DOHH2 (cell line): ENCODE measurements around the gene RGS19.

Source experiments
- H3F3A ChIP-seq: fragments of 200-600 bp; sonication (generic), shearing (Covaris generic); 2 replicates; pipeline ENCODE4 v1.6.0; 2016; ENCODE audit warnings: antibody characterized with exemption, mild to moderate bottlenecking; ENCODE audit not compliant: control insufficient read depth, insufficient read depth
- H3K27ac ChIP-seq: fragments of 200-600 bp; sonication (generic); 2 replicates; pipeline ENCODE4 v1.5.1; 2014; ENCODE audit warnings: low read depth, mild to moderate bottlenecking, low read length, moderate library complexity
- H3K27me3 ChIP-seq: fragments of 200-600 bp; sonication (generic); 2 replicates; pipeline ENCODE4 v1.6.1; 2014; ENCODE audit warnings: mild to moderate bottlenecking, low read length, mixed read lengths; ENCODE audit not compliant: control insufficient read depth
- H3K36me3 ChIP-seq: fragments of 200-600 bp; sonication (generic); 2 replicates; pipeline ENCODE4 v1.6.1; 2014; ENCODE audit warnings: mild to moderate bottlenecking, low read length, moderate library complexity, mixed read lengths; ENCODE audit not compliant: control insufficient read depth
- H3K4me1 ChIP-seq: fragments of 200-600 bp; sonication (generic); 2 replicates; pipeline ENCODE4 v1.6.1; 2014; ENCODE audit warnings: mild to moderate bottlenecking, low read length, mixed read lengths; ENCODE audit not compliant: control insufficient read depth
- H3K4me2 ChIP-seq: fragments of 200-600 bp; sonication (generic); 2 replicates; pipeline ENCODE4 v1.6.0; 2014; ENCODE audit warnings: mild to moderate bottlenecking, low read length, moderate library complexity
- H3K4me3 ChIP-seq: fragments of 200-600 bp; sonication (generic); 2 replicates; pipeline ENCODE4 v1.5.1; 2014; ENCODE audit warnings: mild to moderate bottlenecking, low read length, mixed read lengths
- H3K79me2 ChIP-seq: fragments of 200-600 bp; sonication (generic); 2 replicates; pipeline ENCODE4 v1.6.1; 2014; ENCODE audit warnings: mild to moderate bottlenecking, low read length, mixed read lengths; ENCODE audit not compliant: control insufficient read depth
- H3K9me2 ChIP-seq: fragments of 200-600 bp; sonication (generic); replicated peaks from 2 replicates; pipeline ENCODE4 v1.6.1; 2014; ENCODE audit warnings: mild to moderate bottlenecking, low read length, mixed read lengths; ENCODE audit not compliant: control insufficient read depth
- H3K9me3 ChIP-seq: fragments of 200-600 bp; sonication (generic); 2 replicates; pipeline ENCODE4 v1.6.1; 2014; ENCODE audit warnings: antibody characterized with exemption, low read length, mixed read lengths; ENCODE audit not compliant: control insufficient read depth, insufficient read depth
- H4K20me1 ChIP-seq: fragments of 200-600 bp; sonication (generic); 2 replicates; pipeline ENCODE4 v1.6.0; 2014; ENCODE audit warnings: low read depth, mild to moderate bottlenecking, antibody characterized with exemption, low read length, moderate library complexity; ENCODE audit not compliant: control insufficient read depth, insufficient read depth
- CTCF ChIP-seq: fragments of 200-600 bp; sonication (generic); IDR thresholded peaks from one replicate; pipeline ENCODE4 v1.5.1; 2014; ENCODE audit warnings: antibody characterized with exemption, mild to moderate bottlenecking, low read depth, low read length; ENCODE audit not compliant: poor library complexity, severe bottlenecking
- EZH2phosphoT487 ChIP-seq: fragments of 200-600 bp; sonication (generic); IDR thresholded peaks from 2 replicates; pipeline ENCODE4 v1.6.1; 2017; ENCODE audit warnings: borderline replicate concordance, mild to moderate bottlenecking, antibody characterized with exemption, low read length, moderate library complexity, mixed read lengths

Gene RGS19

DNA sequence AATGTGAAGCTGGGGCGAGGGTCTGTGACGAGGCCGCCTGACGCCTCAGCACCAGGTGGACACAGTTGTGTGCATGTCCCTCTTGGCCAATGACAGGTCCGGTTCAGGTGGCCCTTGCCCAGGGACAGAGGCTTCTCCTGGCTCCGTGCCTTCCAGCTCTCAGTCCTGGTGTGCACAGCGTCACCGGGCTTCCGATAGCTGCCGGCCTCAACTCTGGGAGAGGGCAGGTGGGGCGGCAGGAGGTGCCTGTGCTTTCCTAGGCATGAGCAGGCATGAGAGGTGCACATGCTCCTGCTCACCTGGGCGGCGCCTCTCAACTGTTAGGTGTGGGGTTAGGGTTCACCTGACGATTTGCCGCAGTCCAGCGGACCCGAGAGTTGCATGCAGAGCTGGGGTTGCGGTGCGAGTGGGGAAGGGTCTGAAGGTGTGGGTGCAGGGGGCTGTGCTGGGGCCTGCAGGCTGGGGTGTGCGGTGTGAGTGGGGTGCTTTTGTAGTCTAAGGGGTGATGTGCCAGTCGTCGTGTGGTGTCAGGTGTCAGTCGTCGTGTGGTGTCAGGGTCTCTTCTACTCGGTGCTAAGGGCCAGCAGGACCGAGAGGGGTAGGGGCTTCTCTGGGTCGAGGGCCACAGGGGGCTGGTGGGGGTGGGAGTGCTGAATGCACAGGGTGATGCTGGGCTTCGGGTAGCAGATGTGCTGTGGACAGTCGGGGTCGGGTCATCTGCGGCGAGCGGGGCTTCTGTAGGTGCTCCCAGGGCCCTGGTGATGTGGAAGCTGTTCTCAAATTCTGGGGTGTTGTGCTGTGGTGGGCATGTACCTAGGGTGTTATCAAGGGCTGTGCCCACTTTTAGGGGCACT is 26.1 kb downstream of the RGS19 start:
- H3K4me1 ChIP-seq, result peaks cover 11% of the 10 kb centered on the region
- H3K9me3 ChIP-seq, result no peaks in the 10 kb centered on the region
- no peaks in the 10 kb centered on the region for H3F3A ChIP-seq
- no peaks in the 10 kb centered on the region for H3K9me2 ChIP-seq
- H4K20me1 ChIP-seq, result no peaks in the 10 kb centered on the region
- no peak overlapping the region for H3K4me3 ChIP-seq
- no peak overlapping the region for H3K4me2 ChIP-seq
- no peaks in the 10 kb centered on the region for H3K36me3 ChIP-seq
- H3K27ac ChIP-seq, result no peak overlapping the region
- peaks cover 54% of the 10 kb centered on the region for H3K27me3 ChIP-seq
- TF ChIP-seq CTCF, result no peak
- TF ChIP-seq EZH2phosphoT487, result no peak
- no peaks in the 10 kb centered on the region for H3K79me2 ChIP-seq

- Histone ChIP-seq H3K4me1 (peaks cover 2% of the 10 kb centered on the region), H3K27ac (no peak overlapping the region), H3K36me3 (no peaks in the 10 kb centered on the region), H3K4me2 (no peak overlapping the region), H3K27me3 (peaks cover 54% of the 10 kb centered on the region), H4K20me1 (no peaks in the 10 kb centered on the region), H3K4me3 (no peak overlapping the region), H3K79me2 (no peaks in the 10 kb centered on the region), H3K9me2 (no peaks in the 10 kb centered on the region), H3F3A (no peaks in the 10 kb centered on the region), H3K9me3 (no peaks in the 10 kb centered on the region)
- no peak for TF ChIP-seq CTCF
- TF ChIP-seq EZH2phosphoT487, result no peak
Observed at GRCh38 chr20:64052326-64052722, 27.0 kb downstream of the RGS19 start.

DNA sequence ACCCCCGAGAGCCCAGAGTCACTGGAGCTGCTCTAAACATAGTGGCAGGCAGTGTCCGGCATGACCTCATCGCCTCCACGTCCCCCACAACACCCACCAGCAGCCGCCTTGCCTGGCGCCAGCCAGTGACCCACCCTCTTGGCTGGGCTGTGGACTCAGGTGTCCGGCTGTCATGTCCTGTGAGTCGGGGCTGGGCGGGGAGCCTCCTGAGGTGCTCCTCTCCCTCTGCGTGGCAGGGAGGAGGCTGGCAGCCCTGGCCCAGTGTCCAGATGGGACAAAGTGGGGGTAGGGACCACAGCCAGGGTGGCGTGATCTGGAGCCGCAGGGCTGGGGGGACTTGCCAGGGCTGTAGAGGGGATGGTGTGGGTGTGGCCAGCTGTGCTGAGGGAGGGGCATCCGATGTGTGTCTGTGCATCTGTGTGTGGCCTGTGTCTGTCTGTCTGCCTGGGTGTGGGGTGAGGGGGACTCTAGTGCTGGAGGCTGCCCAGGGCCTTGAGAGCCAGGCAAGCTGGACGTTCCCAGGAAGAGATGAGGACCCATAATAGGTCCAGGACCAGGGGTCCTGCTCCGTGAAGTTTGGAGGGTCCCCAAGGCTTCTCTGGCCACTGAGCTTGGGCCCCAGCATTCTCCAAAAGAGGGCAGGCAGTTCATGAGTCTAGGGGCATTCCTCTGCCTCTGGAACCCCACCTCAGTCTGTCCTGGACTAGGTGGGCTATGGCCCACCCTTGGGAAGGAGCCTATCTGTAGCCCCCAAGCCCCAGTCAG is 27.6 kb downstream of the RGS19 start:
- Histone ChIP-seq H3K27ac (no peak overlapping the region), H3K4me2 (no peak overlapping the region), H3K9me2 (no peaks in the 10 kb centered on the region), H3K79me2 (no peaks in the 10 kb centered on the region), H3K4me3 (no peak overlapping the region), H3F3A (no peaks in the 10 kb centered on the region), H3K4me1 (no peaks in the 10 kb centered on the region; the same call in 1 of the 2 replicates), H3K27me3 (peaks cover 54% of the 10 kb centered on the region), H3K9me3 (no peaks in the 10 kb centered on the region), H3K36me3 (no peaks in the 10 kb centered on the region), H4K20me1 (no peaks in the 10 kb centered on the region)
- no peak for TF ChIP-seq CTCF
- TF ChIP-seq EZH2phosphoT487, result no peak
